GM23248 (cell line): ENCODE data around the gene TSPAN16.
"Not testable (repeated sequence)": the region's sequence is repeated elsewhere in the genome, so short reads cannot be mapped to it uniquely, and the experiment has no call there.

Experiments used
- EZH2 ChIP-seq: fragments of 200-600 bp; sonication (generic); IDR thresholded peaks from 2 replicates; pipeline ENCODE4 v1.6.1; 2018; ENCODE audit warnings: antibody characterized with exemption, mild to moderate bottlenecking; ENCODE audit not compliant: insufficient read depth, poor library complexity, severe bottlenecking
- EZH2phosphoT487 ChIP-seq: fragments of 200-600 bp; sonication (generic); IDR thresholded peaks from 2 replicates; pipeline ENCODE4 v1.6.1; 2018; ENCODE audit warnings: antibody characterized with exemption, moderate library complexity, mild to moderate bottlenecking, low read depth; ENCODE audit not compliant: insufficient read depth

- TF ChIP-seq EZH2, EZH2phosphoT487: not testable (repeated sequence)
Observed at GRCh38 chr19:11333838-11334237, 37.9 kb downstream of the TSPAN16 start.
